Thoracic aorta (tissue), 2 donors: Measurements from ENCODE around the gene VSX1. TPM values are rescaled to one million over a fixed set of nuclear protein-coding genes. Genes with fewer than 3 reads are reported as not detected.

Experiments used
- ATAC-seq: fragments of 150-250 bp; one replicate; pipeline ENCODE4 v1.8.0; 2017; ENCODE audit warnings: low read depth; ENCODE audit not compliant: insufficient number of reproducible peaks, low FRiP score
- DNase-seq: peaks from one replicate; pipeline ENCODE4 v3.0.0-alpha.2; 2020; ENCODE audit warnings: low spot score
- H3K27ac ChIP-seq, 2 donors: fragments of 200-600 bp; sonication (generic); 1 replicate in 1 of 2; 2 replicates in 1 of 2; pipeline ENCODE4 v1.5.1; 2016; ENCODE audit warnings: mild to moderate bottlenecking in 2 of 2, moderate library complexity in 2 of 2
- H3K27me3 ChIP-seq: fragments of 200-600 bp; sonication (generic); replicated peaks from 2 replicates; pipeline ENCODE4 v1.6.0; 2016; ENCODE audit warnings: mild to moderate bottlenecking; ENCODE audit not compliant: insufficient read depth
- H3K36me3 ChIP-seq: fragments of 200-600 bp; sonication (generic); one replicate; pipeline ENCODE4 v1.5.1; 2016
- H3K4me1 ChIP-seq, 2 donors: fragments of 200-600 bp; sonication (generic); 1 replicate in 1 of 2; 2 replicates in 1 of 2; pipeline versions ENCODE4 v1.5.1 to v1.6.0; 2016; ENCODE audit warnings: low read depth in 2 of 2, mild to moderate bottlenecking in 1 of 2; ENCODE audit not compliant: control insufficient read depth in 1 of 2
- H3K4me3 ChIP-seq: fragments of 200-600 bp; sonication (generic); 2 replicates; pipeline ENCODE4 v1.5.1; 2016; ENCODE audit warnings: mild to moderate bottlenecking
- H3K9me3 ChIP-seq: fragments of 200-600 bp; sonication (generic); 2 replicates; pipeline ENCODE4 v1.5.1; 2016
- total RNA-seq, 2 donors: library from RNA; depleted of rRNA; stranded (reverse); fragments of >200 nt; gene quantifications; one replicate each; pipeline versions ENCODE4 v1.1.0 to v1.2.3, GENCODE V29; 2016
- TF ChIP-seq, protein P1 (sequence below): fragments of 200-600 bp; sonication (generic); IDR thresholded peaks from one replicate; pipeline ENCODE4 v1.5.1; 2019; ENCODE audit warnings: antibody characterized with exemption

The VSX1 gene
- total RNA-seq, 2 donors from 2014 or later, result not detected

DNA sequence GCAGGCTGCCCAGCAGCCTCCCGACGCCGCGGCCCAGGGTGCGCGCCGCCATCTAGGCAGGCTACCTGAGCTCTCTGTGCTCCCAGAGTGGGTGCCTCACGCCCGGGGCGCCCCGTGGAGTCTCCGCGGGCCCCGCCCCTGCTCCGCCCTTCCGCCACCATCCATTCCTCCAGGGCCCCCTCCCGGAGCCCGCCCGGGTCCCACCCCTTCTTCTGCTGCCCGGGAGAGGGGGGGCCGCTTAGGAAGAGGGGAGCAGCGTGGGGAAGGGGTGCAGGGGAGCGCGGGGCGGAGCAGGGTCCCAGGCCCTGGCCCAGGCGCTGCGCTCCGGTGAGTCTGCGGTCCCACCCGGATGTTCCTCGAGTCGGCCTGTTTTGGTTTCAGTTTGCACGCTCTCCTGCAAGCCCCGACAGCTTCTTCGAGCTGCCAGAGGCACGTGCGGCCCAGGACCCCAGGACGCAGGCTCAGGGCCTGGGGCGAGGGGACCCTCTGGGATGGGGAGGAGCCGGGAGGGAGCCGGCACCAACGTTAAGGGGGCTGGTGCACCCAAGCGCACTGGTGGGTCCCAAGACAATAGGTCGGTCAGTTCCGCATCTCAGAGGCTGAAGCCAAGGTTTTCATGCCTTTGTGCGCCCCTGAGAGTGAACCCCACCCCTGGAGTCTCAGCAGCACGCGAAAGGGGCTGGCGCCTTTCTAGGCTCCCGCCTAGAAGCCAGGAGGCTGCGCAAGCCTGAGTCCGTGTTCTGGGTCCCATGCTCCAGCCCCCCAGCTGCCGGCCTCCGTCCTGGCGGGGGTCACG, 23.7 kb downstream of the VSX1 start, which contains the start of gene ACSS1:
Gene ACSS1 (minus strand): TSS at position 89 of the 796 bp plus-strand sequence. CDS start 37 bp downstream, at position 52.
- H3K4me1 ChIP-seq, result peaks cover 38 to 48% of the 10 kb centered on the region in 2 donors
- DNase-seq, result no peak
- TF ChIP-seq, protein P1, sequence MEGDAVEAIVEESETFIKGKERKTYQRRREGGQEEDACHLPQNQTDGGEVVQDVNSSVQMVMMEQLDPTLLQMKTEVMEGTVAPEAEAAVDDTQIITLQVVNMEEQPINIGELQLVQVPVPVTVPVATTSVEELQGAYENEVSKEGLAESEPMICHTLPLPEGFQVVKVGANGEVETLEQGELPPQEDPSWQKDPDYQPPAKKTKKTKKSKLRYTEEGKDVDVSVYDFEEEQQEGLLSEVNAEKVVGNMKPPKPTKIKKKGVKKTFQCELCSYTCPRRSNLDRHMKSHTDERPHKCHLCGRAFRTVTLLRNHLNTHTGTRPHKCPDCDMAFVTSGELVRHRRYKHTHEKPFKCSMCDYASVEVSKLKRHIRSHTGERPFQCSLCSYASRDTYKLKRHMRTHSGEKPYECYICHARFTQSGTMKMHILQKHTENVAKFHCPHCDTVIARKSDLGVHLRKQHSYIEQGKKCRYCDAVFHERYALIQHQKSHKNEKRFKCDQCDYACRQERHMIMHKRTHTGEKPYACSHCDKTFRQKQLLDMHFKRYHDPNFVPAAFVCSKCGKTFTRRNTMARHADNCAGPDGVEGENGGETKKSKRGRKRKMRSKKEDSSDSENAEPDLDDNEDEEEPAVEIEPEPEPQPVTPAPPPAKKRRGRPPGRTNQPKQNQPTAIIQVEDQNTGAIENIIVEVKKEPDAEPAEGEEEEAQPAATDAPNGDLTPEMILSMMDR, result no peak

DNA sequence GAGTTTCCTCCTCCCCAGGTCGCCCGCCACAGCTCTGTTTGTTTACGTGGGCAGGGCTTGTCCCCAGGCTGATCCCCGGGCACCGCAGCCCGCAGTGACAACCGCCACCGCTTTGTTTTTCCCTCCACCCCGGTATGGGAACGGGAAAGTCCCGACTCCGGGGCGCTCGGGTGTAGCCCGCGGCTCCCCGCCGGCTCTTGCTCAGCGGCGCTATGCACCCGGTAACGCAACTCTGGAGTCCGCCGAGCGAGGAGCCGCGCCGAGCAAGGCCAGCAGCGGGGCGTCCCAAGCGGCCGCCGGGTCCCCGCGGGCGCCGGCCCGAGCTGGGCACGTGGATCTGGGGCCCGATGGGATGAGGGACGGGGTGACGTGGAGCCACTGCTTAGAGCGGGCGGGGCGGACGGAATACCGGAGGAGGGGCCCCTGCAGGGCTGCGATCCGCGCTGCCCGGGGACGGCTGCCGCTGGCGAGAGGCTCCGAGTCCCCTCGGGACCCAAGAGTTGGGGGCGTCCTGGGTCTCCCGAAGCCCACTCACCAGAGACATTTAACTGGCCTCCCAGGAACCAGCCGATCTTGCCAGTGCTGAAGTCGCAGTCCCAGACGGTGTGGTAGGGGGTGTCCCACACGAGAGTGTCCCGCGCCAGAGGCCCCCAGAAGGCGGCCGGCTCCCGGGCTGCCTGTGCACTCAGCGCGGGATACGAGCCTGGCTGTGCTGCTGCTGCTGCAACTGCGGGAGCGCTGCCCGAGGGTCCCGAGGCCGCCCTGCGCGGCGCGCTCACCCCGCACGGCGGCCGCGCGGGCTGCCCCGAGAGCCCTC, 24.5 kb downstream of the VSX1 start:
- Histone ChIP-seq H3K36me3 (no peaks in the 10 kb centered on the region), H3K27me3 (no peaks in the 10 kb centered on the region), H3K27ac (peak overlapping the region; percentile 91 to 93), H3K9me3 (no peaks in the 10 kb centered on the region), H3K4me3 (peak overlapping the region; percentile 89), H3K4me1 (peaks cover 42 to 56% of the 10 kb centered on the region in 2 donors)
- DNase-seq (no peak), ATAC-seq (peak; percentile 40)
- TF ChIP-seq, protein P1, result peak; percentile 25

More for the DNA sequence above, 23.7 kb downstream of the VSX1 start, which contains the start of gene ACSS1:
- H3K36me3 ChIP-seq, result no peaks in the 10 kb centered on the region
- H3K27ac ChIP-seq, result peak within 1 kb of the TSS; percentile 91 to 93
- H3K27me3 ChIP-seq, result no peaks in the 10 kb centered on the region
- ATAC-seq, result peak; percentile 35
- H3K9me3 ChIP-seq, result no peaks in the 10 kb centered on the region
- H3K4me3 ChIP-seq, result peak within 1 kb of the TSS; percentile 89

DNA sequence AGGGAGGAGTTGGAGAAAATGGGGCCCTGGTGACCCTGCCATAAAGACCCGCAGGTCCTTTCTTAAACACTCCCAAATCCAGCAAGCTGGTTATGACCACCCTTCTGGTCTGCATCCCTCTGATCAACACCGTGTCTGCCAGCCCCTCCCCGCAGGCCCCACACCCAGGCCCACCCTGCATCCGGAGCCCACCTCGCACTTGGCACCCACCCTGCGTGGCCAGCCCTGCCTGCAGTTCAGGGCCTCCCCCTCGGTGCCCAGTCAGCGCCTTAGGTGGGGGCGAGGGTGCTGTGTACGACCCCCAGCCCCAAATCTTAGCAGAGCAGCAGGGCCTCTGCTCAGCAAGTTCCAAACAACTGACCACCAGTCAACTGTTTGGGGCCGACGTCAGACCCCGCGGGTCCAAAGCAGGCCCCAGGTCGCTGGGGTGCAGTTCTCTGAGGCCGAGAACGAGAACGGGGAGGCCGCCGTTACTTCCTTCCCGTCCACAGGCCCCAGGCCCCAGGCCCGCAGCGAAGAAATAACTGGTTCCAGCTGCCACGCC, 25.2 kb downstream of the VSX1 start:
- DNase-seq (no peak), ATAC-seq (no peak)
- Histone ChIP-seq H3K4me3 (peak overlapping the region; percentile 89), H3K27ac (peak overlapping the region; percentile 91 to 93), H3K9me3 (no peaks in the 10 kb centered on the region), H3K4me1 (peaks cover 47 to 63% of the 10 kb centered on the region in 2 donors), H3K27me3 (no peaks in the 10 kb centered on the region), H3K36me3 (no peaks in the 10 kb centered on the region)
- TF ChIP-seq, protein P1, result no peak

DNA sequence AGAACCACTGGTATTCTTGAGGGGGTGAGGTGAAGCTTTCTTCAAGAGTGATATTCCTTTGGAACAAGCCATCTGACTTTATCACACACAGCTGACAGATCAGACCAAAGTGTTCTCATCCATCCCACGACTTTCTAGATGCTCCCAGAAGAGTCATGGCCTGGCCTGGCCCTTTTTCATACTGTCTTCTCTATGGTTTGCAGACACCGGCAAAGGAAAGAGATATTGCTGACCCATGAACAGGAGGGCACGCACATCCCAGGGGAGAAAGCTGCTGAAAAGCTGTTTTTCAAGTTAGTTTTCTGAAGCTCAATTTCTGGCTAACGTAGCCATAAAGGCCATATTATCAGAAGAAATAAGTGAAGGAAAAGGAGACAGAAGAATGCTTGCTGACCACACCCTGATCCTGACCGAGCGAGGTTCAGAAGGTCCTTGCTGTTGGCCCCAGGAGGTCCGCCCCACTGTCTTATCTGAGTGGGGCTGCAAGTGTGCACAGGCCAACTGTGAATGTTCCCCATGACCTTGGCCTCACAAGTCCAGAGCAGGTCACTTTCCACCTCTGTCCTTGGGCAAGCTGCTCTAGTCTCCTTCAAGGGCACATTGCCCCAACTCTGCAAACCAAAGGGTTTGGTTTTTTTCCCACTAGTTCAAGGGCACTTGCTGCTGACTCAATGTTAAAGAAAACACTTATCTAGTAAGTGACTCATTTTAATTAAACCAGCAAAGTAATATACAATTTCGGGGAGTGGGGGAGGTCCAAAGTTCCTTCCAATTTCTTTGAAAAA, 26.0 kb downstream of the VSX1 start:
- H3K4me3 ChIP-seq, result peak overlapping the region; percentile 89
- TF ChIP-seq, protein P1, result no peak
- no peaks in the 10 kb centered on the region for H3K27me3 ChIP-seq
- peak overlapping the region; percentile 91 to 93 for H3K27ac ChIP-seq
- H3K4me1 ChIP-seq, result peaks cover 56 to 72% of the 10 kb centered on the region in 2 donors
- H3K9me3 ChIP-seq, result no peaks in the 10 kb centered on the region
- H3K36me3 ChIP-seq, result no peaks in the 10 kb centered on the region
- ATAC-seq (no peak), DNase-seq (no peak)
